Epithelial cell of alveolus of lung (primary cell): ENCODE measurements around the gene SPRR2G. TPM values are rescaled to one million over a fixed set of nuclear protein-coding genes. Genes with fewer than 3 reads are reported as not detected.

Experiments used
- total RNA-seq: library from RNA; depleted of rRNA; stranded (reverse); fragments of >200 nt; gene quantifications from 2 replicates; pipeline ENCODE4 v1.2.1, GENCODE V29; 2015

Gene SPRR2G
- not detected in 2 replicates for total RNA-seq

DNA sequence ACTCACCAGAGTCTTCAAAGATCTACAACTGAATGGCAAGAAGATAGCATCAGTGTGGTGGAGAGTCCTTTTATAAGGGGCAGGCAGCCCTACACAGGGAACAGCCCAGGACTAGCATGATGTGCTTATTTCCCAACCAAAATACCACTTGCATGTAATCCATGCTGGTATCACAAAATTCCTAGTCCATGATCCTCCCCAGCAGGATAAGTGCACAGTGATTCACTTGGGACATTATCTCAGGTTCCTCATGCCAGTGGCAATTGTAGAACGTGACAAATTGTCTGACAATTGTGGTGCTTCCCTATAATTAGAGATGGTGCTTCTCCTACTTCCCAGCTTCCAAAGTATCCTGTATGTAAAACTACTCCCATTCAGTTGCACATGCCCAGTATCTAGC is at the start of gene SPRR2G:
TSS of gene SPRR2G (minus strand) at position 45 of the 400 bp plus-strand sequence. CDS start 780 bp downstream, outside the sequence.

DNA sequence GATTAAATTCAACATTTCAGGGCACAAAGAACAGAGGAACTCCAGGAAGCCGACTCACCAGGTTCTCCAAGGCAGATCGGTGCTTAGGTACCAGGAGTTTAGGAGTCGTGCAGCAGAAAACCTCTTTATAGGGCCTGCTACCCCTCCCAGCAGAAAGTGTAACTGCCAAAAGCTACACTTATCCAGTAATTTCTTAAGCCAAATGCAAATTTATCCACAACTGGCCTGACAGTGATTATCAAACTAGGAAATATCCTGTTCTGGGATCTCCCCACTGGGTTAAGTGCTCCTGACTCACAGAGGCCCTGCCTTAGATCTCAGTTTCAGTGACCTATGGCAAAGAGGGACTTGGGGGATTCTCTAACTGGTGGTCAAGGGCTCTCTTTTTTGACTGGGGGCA is 37.3 kb downstream of the SPRR2G start, which contains the start of gene SPRR2F:
TSS of gene SPRR2F (minus strand) at position 101 of the 400 bp plus-strand sequence. CDS start 783 bp downstream, outside the sequence.

Other genes starting within 250 kb of the SPRR2G start
- not detected in 2 replicates for gene IVL, start 242.3 kb downstream of the SPRR2G start, total RNA-seq
- gene SPRR5, start 203.7 kb downstream of the SPRR2G start, total RNA-seq, result not detected in 2 replicates
- gene SPRR4, start 180.2 kb downstream of the SPRR2G start, total RNA-seq, result not detected in 2 replicates
- not detected in 2 replicates for gene SPRR1A, start 166.8 kb downstream of the SPRR2G start, total RNA-seq
- not detected in 2 replicates for gene SPRR3, start 149.1 kb downstream of the SPRR2G start, total RNA-seq
- gene SPRR1B, start 119.7 kb downstream of the SPRR2G start, total RNA-seq, result not detected in 2 replicates
- not detected in 2 replicates for gene SPRR2D, start 109.8 kb downstream of the SPRR2G start, total RNA-seq
- not detected in 2 replicates for gene SPRR2A, start 93.4 kb downstream of the SPRR2G start, total RNA-seq
- gene SPRR2B, start 79.3 kb downstream of the SPRR2G start, total RNA-seq, result not detected in 2 replicates
- not detected in 2 replicates for gene SPRR2E, start 56.4 kb downstream of the SPRR2G start, total RNA-seq
- gene SPRR2F, start 37.4 kb downstream of the SPRR2G start, total RNA-seq, result not detected in 2 replicates
- not detected in 2 replicates for gene LELP1, start 52.5 kb upstream of the SPRR2G start, total RNA-seq
- gene PRR9, start 66.7 kb upstream of the SPRR2G start, total RNA-seq, result not detected in 2 replicates
- gene LORICRIN, start 108.8 kb upstream of the SPRR2G start, total RNA-seq, result not detected in 2 replicates
- gene PGLYRP3, start 162.1 kb upstream of the SPRR2G start, total RNA-seq, result not detected in 2 replicates
- gene PGLYRP4, start 198.0 kb upstream of the SPRR2G start, total RNA-seq, result not detected in 2 replicates
- not detected in 2 replicates for gene S100A9, start 207.0 kb upstream of the SPRR2G start, total RNA-seq
- gene S100A12, start 224.7 kb upstream of the SPRR2G start, total RNA-seq, result not detected in 2 replicates
- not detected in 2 replicates for gene S100A8, start 240.2 kb upstream of the SPRR2G start, total RNA-seq